HUES48 (cell line): ENCODE measurements around the gene CTNNA2.

Experiments used
- H3K27ac ChIP-seq: one replicate; pipeline ENCODE4 v1.7.0; 2013; ENCODE audit warnings: low read depth, low read length, inconsistent platforms
- H3K27me3 ChIP-seq: 2 replicates; pipeline ENCODE4 v1.6.1; 2013; ENCODE audit warnings: mild to moderate bottlenecking, low read length; ENCODE audit not compliant: control insufficient read depth, insufficient read depth
- H3K36me3 ChIP-seq: 2 replicates; pipeline ENCODE4 v1.6.1; 2013; ENCODE audit warnings: low read length; ENCODE audit not compliant: control insufficient read depth, insufficient read depth
- H3K4me1 ChIP-seq: 2 replicates; pipeline ENCODE4 v1.6.1; 2013; ENCODE audit warnings: mild to moderate bottlenecking, low read length; ENCODE audit not compliant: control insufficient read depth, insufficient read depth
- H3K4me3 ChIP-seq: 2 replicates; pipeline ENCODE4 v1.5.1; 2013; ENCODE audit warnings: mild to moderate bottlenecking, low read depth, low read length
- H3K9ac ChIP-seq: 2 replicates; pipeline ENCODE4 v1.6.1; 2013; ENCODE audit warnings: mild to moderate bottlenecking, low read depth, low read length, moderate library complexity
- H3K9me3 ChIP-seq: 2 replicates; pipeline ENCODE4 v1.6.1; 2013; ENCODE audit warnings: low read length; ENCODE audit not compliant: control insufficient read depth, insufficient read depth

CTNNA2 gene

DNA sequence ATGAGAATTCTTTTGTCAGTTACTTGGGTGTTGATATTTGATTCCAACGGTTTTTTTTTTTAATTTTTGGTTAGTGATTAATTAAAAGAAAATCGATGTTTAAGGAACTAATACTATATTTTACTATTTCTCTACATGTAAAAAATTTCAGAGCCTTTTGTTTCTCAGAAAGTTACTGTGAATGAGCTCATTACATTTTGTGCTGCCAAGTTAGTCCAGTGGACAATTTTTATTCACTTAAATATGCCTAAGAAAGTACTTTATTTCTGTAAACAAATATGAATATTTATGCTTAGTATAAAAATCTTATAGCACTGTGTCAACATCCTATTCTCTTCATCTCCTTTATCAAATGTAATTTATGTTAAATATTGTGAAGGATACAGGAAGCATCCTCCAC lies 309.3 kb downstream of the CTNNA2 start:
- no peak overlapping the region for H3K27ac ChIP-seq
- H3K36me3 ChIP-seq = no peaks in the 10 kb centered on the region
- H3K9me3 ChIP-seq = no peaks in the 10 kb centered on the region
- no peak overlapping the region for H3K9ac ChIP-seq
- H3K4me1 ChIP-seq = peaks cover 4% of the 10 kb centered on the region; the same call in 1 of the 2 replicates
- H3K27me3 ChIP-seq = no peaks in the 10 kb centered on the region
- no peak overlapping the region for H3K4me3 ChIP-seq

DNA sequence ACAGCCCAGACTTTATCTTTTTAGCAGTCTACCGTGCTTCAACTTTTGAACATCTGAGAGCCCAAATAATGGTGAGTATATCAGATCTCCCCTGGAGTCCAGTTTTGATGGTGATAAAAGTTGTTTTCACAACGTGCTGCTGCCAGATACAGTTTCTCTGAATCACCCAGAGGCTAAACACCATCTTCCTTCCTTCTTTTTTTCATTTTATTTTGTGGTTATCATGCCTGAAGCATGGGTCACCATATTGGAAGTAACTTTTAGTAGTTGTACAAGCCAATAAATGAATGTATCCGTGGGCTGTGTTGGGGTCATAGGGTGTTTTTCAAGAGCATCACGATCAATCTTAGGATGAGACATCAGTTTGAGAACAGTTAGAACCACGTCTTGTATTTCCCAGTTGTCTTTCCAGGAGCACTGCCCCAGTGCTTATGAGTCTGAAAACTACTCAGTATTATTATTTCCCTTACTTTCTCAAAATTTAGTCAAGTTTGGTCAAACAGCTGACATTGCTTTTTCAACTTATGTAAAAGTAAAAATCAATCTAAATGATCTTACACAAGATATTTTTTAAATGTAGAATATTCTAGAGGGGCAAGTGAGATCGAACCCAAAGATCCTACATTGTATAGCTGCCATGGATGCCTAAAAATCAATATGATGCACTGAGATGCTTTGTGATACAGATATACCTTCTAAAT lies 311.4 kb downstream of the CTNNA2 start:
- Histone ChIP-seq H3K9me3 (no peaks in the 10 kb centered on the region), H3K4me3 (no peak overlapping the region), H3K4me1 (peaks cover 7% of the 10 kb centered on the region), H3K27me3 (no peaks in the 10 kb centered on the region), H3K36me3 (no peaks in the 10 kb centered on the region), H3K9ac (no peak overlapping the region), H3K27ac (no peak overlapping the region)

DNA sequence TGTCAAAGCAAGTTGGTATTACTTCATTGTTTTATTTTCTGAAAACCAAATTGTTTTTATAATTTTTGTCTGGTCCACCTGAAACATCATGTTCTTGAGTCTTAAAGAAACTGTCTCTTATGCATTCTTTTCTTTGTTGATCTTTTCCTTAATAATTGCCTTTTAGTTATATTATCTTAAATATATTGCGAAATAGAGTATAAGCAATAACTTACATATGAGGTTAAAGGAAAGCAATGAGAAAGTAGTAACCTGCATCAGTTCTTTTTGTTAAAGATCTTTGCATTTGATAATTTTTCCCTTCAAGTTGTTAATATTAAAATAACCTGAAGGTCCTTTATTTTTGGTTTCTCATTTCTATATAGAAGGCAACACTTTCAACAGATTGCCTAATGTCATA lies 315.0 kb downstream of the CTNNA2 start:
- H3K4me3 ChIP-seq = no peak overlapping the region
- peaks cover 26% of the 10 kb centered on the region for H3K4me1 ChIP-seq
- H3K27me3 ChIP-seq = no peaks in the 10 kb centered on the region
- no peak overlapping the region for H3K27ac ChIP-seq
- H3K36me3 ChIP-seq = no peaks in the 10 kb centered on the region
- H3K9me3 ChIP-seq = no peaks in the 10 kb centered on the region
- no peak overlapping the region for H3K9ac ChIP-seq

DNA sequence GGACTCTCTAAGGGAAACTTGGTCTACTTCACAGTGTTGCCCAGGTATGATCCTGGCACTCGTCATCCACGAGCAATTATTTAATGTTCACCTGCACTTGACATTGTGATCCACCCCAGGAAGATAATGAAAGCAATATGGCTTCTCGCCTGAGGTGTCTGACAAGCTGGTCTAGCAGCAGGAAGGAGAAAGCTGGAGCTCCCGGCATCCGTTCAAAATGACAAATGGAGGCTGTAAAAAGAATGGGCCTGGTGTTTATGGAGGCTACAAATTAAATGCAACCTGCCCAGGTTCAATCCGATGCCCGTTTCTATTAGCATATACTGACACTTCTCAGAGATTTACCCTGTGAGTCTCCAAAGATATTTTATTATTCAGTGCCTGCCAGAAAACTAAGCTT lies 317.6 kb downstream of the CTNNA2 start:
- no peak overlapping the region for H3K4me3 ChIP-seq
- no peaks in the 10 kb centered on the region for H3K27me3 ChIP-seq
- H3K36me3 ChIP-seq = no peaks in the 10 kb centered on the region
- H3K9me3 ChIP-seq = no peaks in the 10 kb centered on the region
- peaks cover 40% of the 10 kb centered on the region for H3K4me1 ChIP-seq
- no peak overlapping the region for H3K27ac ChIP-seq
- no peak overlapping the region for H3K9ac ChIP-seq

DNA sequence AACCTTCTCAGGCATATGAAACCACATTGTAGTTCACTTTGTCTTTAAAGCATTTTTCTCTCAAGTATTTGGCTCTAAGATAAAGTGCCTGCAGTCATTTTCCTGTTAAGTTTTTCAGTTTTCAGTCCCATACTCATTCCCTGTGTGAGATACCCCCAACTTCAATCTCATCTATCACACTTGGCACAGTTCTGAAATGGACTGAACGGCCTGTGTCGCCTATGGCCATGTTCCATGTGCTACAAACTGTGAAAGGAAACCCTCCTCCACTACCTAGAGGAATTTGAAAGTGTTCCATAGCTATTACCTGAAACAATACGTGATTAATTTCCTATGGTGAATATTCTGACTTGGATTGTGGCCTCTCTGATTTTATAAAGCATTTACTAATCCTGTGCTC lies 319.1 kb downstream of the CTNNA2 start:
- no peaks in the 10 kb centered on the region for H3K27me3 ChIP-seq
- peak overlapping the region; percentile 67 for H3K9ac ChIP-seq
- peak overlapping the region; percentile 81 for H3K27ac ChIP-seq
- H3K4me1 ChIP-seq = peaks cover 40% of the 10 kb centered on the region
- H3K9me3 ChIP-seq = no peaks in the 10 kb centered on the region
- H3K36me3 ChIP-seq = no peaks in the 10 kb centered on the region
- peak overlapping the region; percentile 6; the same call in 1 of the 2 replicates for H3K4me3 ChIP-seq

DNA sequence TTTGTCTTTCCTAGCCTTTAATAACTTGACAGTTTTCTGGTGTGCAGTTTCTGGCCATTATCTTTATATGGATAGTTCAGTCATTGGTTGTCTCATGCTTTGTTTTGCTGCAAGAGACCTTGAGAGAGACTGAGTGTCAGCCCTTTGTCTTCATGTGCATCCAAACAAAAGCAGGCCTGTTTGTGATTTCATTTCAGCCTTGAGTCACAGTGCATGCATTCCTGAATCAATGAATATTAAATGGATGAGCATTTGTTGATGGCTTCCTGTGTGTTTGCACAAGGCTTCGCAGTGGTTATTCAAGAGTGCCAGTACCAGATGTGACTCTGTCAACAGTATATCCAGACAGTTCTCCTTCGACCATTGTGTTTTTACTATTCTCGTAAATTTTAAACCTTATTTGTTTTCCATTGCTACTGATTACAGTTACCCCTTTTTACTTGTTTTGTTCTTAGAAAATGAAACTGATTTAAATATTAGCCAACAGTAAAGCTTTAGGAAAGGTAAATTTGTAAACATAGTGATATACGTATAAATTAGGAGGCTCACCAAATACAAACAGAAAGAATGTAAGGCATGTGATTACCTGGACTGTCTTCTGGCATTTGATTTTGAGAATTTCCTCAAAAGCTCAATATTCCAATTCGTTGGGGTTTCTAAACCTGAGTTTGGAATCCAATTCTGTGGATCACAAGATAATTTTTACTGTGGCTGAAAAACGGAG lies 319.8 kb downstream of the CTNNA2 start:
- Histone ChIP-seq H3K36me3 (no peaks in the 10 kb centered on the region), H3K27ac (peak overlapping the region; percentile 81)

DNA sequence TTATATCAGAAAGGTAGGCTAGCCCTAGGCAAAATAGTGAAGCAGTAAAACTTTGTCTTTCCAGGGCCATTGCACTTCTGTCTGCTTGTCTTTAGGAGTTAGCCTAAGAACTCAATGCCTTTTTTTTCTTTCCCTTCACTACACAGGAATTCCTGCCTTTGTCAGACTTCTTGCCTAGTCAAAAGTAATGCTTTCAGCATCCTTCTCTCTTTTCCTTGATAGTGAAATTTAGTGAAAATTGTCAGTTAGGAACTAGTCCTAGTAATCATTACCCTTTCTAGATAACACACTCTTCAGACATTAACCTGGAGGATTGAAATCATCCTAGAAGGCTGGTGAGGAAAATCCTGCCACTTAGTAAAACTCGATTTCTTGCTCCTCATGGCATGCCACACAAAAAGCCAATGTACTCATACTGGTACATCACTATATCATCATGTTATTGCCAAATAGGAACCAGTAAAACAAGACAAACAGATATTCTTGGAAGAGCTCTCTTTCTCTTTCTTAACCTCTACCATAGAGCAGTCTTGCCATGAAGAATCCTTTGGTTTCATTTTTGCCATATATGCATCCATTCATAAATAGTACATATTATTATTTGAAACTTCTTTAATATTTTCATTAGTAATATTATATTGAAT lies 320.5 kb downstream of the CTNNA2 start:
- Histone ChIP-seq H3K9ac (peak overlapping the region; percentile 28; the same call in 1 of the 2 replicates), H3K36me3 (no peaks in the 10 kb centered on the region), H3K27ac (peak overlapping the region; percentile 81)

More for the DNA sequence above, 319.8 kb downstream of the CTNNA2 start:
- Histone ChIP-seq H3K9me3 (no peaks in the 10 kb centered on the region), H3K9ac (peak overlapping the region; percentile 67), H3K4me3 (peak overlapping the region; percentile 9; the same call in 1 of the 2 replicates), H3K27me3 (no peaks in the 10 kb centered on the region), H3K4me1 (peaks cover 40% of the 10 kb centered on the region)

DNA sequence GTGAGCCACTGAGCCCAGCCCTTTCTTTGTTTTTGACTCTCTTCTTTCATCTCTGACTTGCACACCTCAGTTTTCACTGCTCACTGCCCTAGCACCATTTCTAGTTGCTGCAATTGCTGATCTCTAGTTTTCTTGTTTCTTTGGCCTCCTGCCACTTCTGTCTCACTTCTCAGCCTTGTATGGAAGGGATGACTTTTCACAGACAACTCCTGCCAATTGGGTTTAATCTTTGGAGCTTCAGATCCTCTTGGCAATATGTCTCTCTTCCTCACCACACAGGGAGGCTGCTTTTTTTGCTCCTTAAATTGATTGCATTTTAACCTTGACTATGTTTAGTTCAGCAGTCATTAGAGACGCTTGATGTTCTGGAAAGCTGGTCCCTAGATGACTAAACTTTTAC lies 323.1 kb downstream of the CTNNA2 start:
- Histone ChIP-seq H3K9me3 (no peaks in the 10 kb centered on the region), H3K27ac (no peak overlapping the region), H3K36me3 (no peaks in the 10 kb centered on the region), H3K4me1 (peaks cover 33% of the 10 kb centered on the region), H3K4me3 (no peak overlapping the region), H3K27me3 (no peaks in the 10 kb centered on the region), H3K9ac (no peak overlapping the region)

More for the DNA sequence above, 320.5 kb downstream of the CTNNA2 start:
- Histone ChIP-seq H3K4me1 (peaks cover 40% of the 10 kb centered on the region), H3K9me3 (no peaks in the 10 kb centered on the region), H3K27me3 (no peaks in the 10 kb centered on the region), H3K4me3 (peak overlapping the region; percentile 9; the same call in 1 of the 2 replicates)

DNA sequence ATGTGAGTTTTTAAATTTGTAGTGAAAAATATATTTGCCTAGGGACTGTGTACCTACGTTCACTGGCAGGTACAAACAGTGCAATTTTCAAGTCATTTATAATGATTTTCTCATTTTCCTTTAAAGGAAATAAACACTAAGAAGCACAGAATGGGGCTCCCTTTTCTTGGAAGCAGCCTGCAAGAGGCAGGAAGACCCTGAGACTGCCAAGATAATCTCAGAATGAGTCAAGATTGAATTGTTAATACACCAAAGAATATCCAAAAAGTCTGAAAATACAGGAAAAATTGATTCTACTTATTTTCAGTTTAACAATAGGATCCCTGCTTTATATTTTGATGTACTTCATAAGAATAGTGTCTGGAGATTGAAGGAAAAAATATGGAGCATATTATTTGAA lies 331.2 kb downstream of the CTNNA2 start:
- H3K27me3 ChIP-seq = no peaks in the 10 kb centered on the region
- no peak overlapping the region for H3K9ac ChIP-seq
- H3K27ac ChIP-seq = no peak overlapping the region
- no peak overlapping the region for H3K4me3 ChIP-seq
- peaks cover 21% of the 10 kb centered on the region for H3K4me1 ChIP-seq
- no peaks in the 10 kb centered on the region for H3K36me3 ChIP-seq
- no peaks in the 10 kb centered on the region for H3K9me3 ChIP-seq

DNA sequence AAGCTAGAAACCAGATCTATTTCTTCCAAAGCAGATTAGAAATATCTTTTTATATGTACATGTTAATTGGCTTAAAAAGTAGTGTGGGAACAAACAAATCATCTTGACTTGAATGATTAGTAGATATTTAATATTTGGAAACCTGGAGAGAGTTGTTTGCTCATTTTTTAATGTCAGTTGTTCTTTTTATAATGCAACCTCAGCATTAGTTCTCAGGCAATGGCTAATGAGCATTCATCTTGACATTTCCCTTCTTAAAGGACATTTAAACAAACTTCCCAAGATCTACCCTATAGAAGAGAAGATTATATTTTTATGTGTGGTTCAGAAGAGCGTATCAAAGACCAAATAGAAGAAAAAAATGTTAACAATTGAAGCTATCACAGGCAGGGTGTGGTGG lies 334.0 kb downstream of the CTNNA2 start:
- Histone ChIP-seq H3K27ac (no peak overlapping the region), H3K36me3 (no peaks in the 10 kb centered on the region), H3K4me3 (no peak overlapping the region), H3K9me3 (no peaks in the 10 kb centered on the region), H3K9ac (no peak overlapping the region), H3K27me3 (no peaks in the 10 kb centered on the region), H3K4me1 (peaks cover 32% of the 10 kb centered on the region)

DNA sequence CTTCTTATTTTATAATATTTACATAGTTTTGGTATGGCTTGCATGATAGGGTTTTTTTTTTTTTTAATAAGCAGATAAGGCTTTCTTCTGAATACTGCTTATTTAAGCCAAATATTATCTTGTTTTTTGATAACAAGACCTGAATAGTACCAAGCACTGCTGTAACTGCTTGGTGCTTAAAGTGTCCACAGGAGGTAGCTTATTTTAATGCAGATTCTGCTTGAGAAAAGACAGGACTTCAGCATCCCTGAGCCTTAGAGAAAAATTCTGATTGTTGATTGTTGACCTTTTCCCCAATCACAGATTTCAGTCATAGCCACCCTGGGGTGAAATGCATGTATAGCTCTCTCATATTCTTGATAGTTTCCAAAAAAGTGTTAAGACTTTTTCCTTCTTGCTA lies 336.4 kb downstream of the CTNNA2 start:
- Histone ChIP-seq H3K4me3 (no peak overlapping the region), H3K27ac (peak overlapping the region; percentile 41), H3K4me1 (peaks cover 21% of the 10 kb centered on the region), H3K9me3 (no peaks in the 10 kb centered on the region), H3K27me3 (no peaks in the 10 kb centered on the region), H3K9ac (no peak overlapping the region), H3K36me3 (no peaks in the 10 kb centered on the region)
